Measurements from ENCODE around the gene ADCYAP1R1. TPM values are rescaled to one million over a fixed set of nuclear protein-coding genes. Genes with fewer than 3 reads are reported as not detected.
A peak's percentile ranks its signal among the peaks of the same experiment; 100 is the strongest.

ADCYAP1R1 gene
- total RNA-seq, 4 donors from 2014 or later, result 0.27 to 1.4 (median 0.59) TPM

DNA sequence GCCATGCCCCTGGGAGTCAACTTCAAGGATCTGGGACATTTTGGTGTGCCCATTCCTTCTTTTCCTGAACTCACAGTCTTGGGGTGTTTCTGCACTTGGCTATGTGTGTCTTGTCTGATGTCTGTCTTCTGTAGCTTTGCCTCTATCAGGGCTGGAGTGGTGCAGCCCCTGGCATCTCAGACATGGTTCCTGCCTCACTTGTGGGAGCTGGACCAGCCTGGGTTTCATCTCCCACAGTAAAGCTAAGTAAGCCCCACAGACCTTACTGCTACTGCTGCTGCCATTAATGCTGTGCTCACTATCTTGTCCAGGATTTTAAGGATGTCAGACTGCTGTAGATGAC is 59.0 kb downstream of the ADCYAP1R1 start:
- no peaks in the 10 kb centered on the region for H3K36me3 ChIP-seq
- TF ChIP-seq POLR2A (IDR thresholded peaks at IDR 0.05), result no peak
- TF ChIP-seq, protein P1, sequence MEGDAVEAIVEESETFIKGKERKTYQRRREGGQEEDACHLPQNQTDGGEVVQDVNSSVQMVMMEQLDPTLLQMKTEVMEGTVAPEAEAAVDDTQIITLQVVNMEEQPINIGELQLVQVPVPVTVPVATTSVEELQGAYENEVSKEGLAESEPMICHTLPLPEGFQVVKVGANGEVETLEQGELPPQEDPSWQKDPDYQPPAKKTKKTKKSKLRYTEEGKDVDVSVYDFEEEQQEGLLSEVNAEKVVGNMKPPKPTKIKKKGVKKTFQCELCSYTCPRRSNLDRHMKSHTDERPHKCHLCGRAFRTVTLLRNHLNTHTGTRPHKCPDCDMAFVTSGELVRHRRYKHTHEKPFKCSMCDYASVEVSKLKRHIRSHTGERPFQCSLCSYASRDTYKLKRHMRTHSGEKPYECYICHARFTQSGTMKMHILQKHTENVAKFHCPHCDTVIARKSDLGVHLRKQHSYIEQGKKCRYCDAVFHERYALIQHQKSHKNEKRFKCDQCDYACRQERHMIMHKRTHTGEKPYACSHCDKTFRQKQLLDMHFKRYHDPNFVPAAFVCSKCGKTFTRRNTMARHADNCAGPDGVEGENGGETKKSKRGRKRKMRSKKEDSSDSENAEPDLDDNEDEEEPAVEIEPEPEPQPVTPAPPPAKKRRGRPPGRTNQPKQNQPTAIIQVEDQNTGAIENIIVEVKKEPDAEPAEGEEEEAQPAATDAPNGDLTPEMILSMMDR (IDR thresholded peaks at IDR 0.05), result no peak
- no peaks in the 10 kb centered on the region for H3K9me3 ChIP-seq
- H3K27ac ChIP-seq, result no peak overlapping the region
- no peaks in the 10 kb centered on the region for H3K4me1 ChIP-seq
- DNase-seq, result peak in 1 of 3 donors; percentile 2
- no peak overlapping the region for H3K4me3 ChIP-seq
- no peaks in the 10 kb centered on the region for H3K27me3 ChIP-seq

DNA sequence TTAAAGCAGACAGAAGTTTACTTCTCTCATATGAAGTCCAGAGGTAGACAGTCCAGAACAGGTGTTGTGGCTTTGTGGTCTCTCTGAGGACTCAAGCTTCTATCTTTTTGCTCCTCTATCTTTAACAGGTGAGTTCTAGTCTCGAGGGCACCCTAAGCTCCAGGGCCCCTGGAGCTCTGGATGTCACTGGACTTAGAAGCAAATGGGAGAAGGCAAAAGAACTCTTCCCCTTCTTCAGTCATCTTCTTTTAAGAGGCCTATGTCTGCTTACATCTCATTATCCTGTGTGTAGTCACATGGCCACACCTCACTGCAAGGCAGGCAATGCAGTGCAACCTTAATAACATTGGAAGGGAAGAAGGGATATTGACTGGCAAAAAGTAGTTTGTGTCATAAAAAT is 61.6 kb downstream of the ADCYAP1R1 start:
- H3K4me1 ChIP-seq, result no peaks in the 10 kb centered on the region
- TF ChIP-seq, protein P1 (IDR thresholded peaks at IDR 0.05), result no peak
- no peak for TF ChIP-seq POLR2A (IDR thresholded peaks at IDR 0.05)

DNA sequence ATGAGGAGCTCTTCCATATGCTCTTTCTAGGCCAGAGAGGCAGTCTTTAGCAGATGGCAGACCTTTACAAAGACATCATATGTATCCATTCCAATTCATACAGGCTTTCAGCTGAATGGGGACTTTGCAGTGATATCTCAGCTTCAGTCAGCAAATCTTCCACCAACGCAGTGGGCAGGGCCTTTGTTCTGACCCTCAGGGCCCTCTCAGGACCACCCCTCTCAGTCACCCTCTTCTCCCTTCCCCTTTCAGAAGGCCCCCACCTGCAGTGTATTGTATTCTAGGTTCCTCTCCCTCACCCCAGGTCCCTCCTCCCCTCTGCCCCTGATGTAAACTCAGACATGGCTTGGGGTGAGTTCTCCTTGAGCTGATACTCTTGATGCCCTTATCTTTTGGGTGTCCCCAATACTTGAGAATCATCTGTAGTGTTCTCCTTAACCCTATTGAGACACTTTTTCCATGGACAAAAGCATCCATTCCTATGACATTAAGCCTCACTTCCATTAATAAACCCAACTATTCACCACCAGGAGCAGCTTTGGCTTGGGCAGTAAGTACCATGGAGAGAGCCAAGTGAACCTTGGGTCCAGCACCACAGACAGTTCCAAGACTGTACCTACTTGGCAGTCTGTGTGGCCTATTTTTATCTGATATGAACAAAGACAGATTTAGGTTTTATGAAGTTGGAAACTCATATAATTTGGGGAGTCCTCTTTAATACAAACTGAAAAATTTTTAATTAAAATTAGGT is 62.7 kb downstream of the ADCYAP1R1 start:
- DNase-seq, result peak in 1 of 3 donors; percentile 29
- no peaks in the 10 kb centered on the region for H3K4me1 ChIP-seq
- TF ChIP-seq POLR2A (IDR thresholded peaks at IDR 0.05), result no peak
- TF ChIP-seq, protein P1 (IDR thresholded peaks at IDR 0.05), result no peak

More for the DNA sequence above, 61.6 kb downstream of the ADCYAP1R1 start:
- Histone ChIP-seq H3K4me3 (no peak overlapping the region), H3K27ac (no peak overlapping the region), H3K9me3 (no peaks in the 10 kb centered on the region), H3K27me3 (no peaks in the 10 kb centered on the region), H3K36me3 (no peaks in the 10 kb centered on the region)
- no peak for DNase-seq

DNA sequence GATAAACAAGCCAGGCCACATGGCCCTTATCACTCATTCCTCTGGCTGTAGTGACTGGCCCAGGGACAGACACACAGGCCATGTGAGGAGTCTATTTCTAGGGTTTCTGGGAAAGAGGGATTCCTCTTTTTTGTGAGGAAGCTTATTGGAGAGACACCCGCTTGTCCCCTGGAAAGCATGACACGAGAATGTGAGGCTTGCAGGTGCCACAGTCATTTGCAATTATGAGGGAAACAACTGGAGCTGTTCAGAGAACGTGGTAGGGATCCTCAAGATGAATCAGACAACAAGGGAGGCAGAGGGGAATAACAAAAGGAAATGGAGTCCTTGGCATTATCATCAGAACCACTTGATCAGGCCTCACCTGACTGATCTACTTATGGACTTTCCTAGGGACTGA is 64.5 kb downstream of the ADCYAP1R1 start:
- DNase-seq, result no peak
- Histone ChIP-seq H3K27me3 (no peaks in the 10 kb centered on the region), H3K27ac (no peak overlapping the region), H3K9me3 (no peaks in the 10 kb centered on the region), H3K4me1 (no peaks in the 10 kb centered on the region), H3K36me3 (no peaks in the 10 kb centered on the region), H3K4me3 (no peak overlapping the region)
- TF ChIP-seq, protein P1 (IDR thresholded peaks at IDR 0.05), result no peak
- TF ChIP-seq POLR2A (IDR thresholded peaks at IDR 0.05), result no peak

More for the DNA sequence above, 62.7 kb downstream of the ADCYAP1R1 start:
- Histone ChIP-seq H3K36me3 (no peaks in the 10 kb centered on the region), H3K27me3 (no peaks in the 10 kb centered on the region), H3K27ac (no peak overlapping the region), H3K9me3 (no peaks in the 10 kb centered on the region), H3K4me3 (no peak overlapping the region)

DNA sequence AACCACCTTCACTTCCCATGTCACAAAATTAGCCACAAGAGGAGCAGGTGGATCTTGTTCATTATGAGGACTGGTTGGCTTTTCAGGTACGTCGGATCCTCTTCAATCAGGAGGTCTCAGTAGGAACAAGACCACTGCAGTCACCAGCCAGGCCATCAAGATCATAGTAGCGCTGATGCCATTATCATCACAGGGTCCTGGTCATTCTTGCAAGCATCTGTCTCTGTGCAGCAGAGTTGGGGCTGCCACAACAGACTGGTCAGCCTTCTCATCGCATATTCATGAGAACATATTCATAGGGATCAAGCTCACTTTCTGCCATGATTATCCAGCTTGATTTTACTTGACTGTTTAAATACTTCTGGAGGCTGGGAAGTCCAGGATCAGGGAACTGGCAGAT is 67.1 kb downstream of the ADCYAP1R1 start:
- H3K4me1 ChIP-seq, result no peaks in the 10 kb centered on the region
- H3K27ac ChIP-seq, result no peak overlapping the region
- DNase-seq, result peak in 1 of 3 donors; percentile 17
- TF ChIP-seq POLR2A (IDR thresholded peaks at IDR 0.05), result no peak
- TF ChIP-seq, protein P1 (IDR thresholded peaks at IDR 0.05), result no peak
- no peaks in the 10 kb centered on the region for H3K27me3 ChIP-seq
- no peak overlapping the region for H3K4me3 ChIP-seq
- no peaks in the 10 kb centered on the region for H3K36me3 ChIP-seq
- H3K9me3 ChIP-seq, result no peaks in the 10 kb centered on the region

Measured in Peyer's patch (tissue), 4 donors.